HepG2 (cell line): ENCODE results near the gene BBOX1. TPM values are rescaled to one million over a fixed set of nuclear protein-coding genes. Genes with fewer than 3 reads are reported as not detected.

Experiments used
- ATAC-seq: fragments of 200-7000 bp; cut with Tn5 transposase; 3 replicates; pipeline ENCODE4 v1.9.1; 2020; ENCODE audit warnings: mild to moderate bottlenecking, moderate library complexity
- BruUV-seq: library from RNA; stranded (reverse); fragments of 400-500 nt; replicated peaks from 2 replicates; lab custom pipeline; 2021; lab: Mats Ljungman, UMichigan
- CTCF ChIA-PET: fragments of 300-600 bp; formaldehyde crosslinking; extraction: SDS; loops from one replicate; lab custom pipeline; 2021; ENCODE audit warnings: low total read pairs, inconsistent platforms, low intra/inter-chr PET ratio; lab: Yijun Ruan, JAX
- POLR2A ChIA-PET: fragments of 350-600 bp; sonication (Branson Sonifier 250); formaldehyde crosslinking; loops from one replicate; lab custom pipeline; 2020; ENCODE audit warnings: antibody characterized with exemption, inconsistent platforms; lab: Yijun Ruan, JAX
- DNase-seq: peaks from one replicate; pipeline ENCODE4 v3.0.0-alpha.2; 2015; ENCODE audit warnings: low spot score
- FAIRE-seq: peaks from 3 replicates; lab custom pipeline; 2011; peaks lifted over from hg19 to GRCh38; lab: Jason Lieb, UNC
- H2AFZ ChIP-seq: one replicate; pipeline ENCODE4 v1.6.1; 2011; ENCODE audit warnings: low read length, inconsistent platforms
- H3K27ac ChIP-seq: fragments of 300-600 bp; 3 replicates; pipeline ENCODE4 v1.8.0; 2011; ENCODE audit warnings: mixed run types, mild to moderate bottlenecking, mixed read lengths, low read length, inconsistent platforms; ENCODE audit not compliant: insufficient read depth; ENCODE audit errors: extremely low read length
- H3K27me3 ChIP-seq, 2 experiments: fragments of 200-600 bp in 1 of 2; 2 replicates in 1 of 2; 3 replicates in 1 of 2; pipeline versions ENCODE4 v1.6.0 to v1.8.0; 2011; ENCODE audit warnings: low read length in 2 of 2, mild to moderate bottlenecking in 2 of 2, moderate library complexity in 2 of 2, inconsistent platforms in 1 of 2; ENCODE audit not compliant: insufficient read depth in 2 of 2, control insufficient read depth in 1 of 2
- H3K36me3 ChIP-seq, 2 experiments: fragments of 200-600 bp in 1 of 2; replicated peaks in 1 of 2; 2 replicates in 1 of 2; 3 replicates in 1 of 2; pipeline versions ENCODE4 v1.5.1 to v1.8.0; 2011; ENCODE audit warnings: low read length in 2 of 2, inconsistent platforms in 1 of 2; ENCODE audit not compliant: insufficient read depth in 2 of 2, control insufficient read depth in 1 of 2
- H3K4me1 ChIP-seq: 2 replicates; pipeline ENCODE4 v1.5.1; 2012; ENCODE audit warnings: low read length, inconsistent platforms; ENCODE audit not compliant: insufficient read depth
- H3K4me2 ChIP-seq: 2 replicates; pipeline ENCODE4 v1.6.0; 2011; ENCODE audit warnings: low read depth, low read length, inconsistent platforms
- H3K4me3 ChIP-seq, 3 experiments: fragments of 200-600 bp in 1 of 3; sonication (generic), shearing (Covaris generic) in 1 of 3; replicated peaks in 1 of 3; 2 replicates each; pipeline ENCODE4 v1.5.1; 2011 to 2016; ENCODE audit warnings: low read length in 3 of 3, inconsistent platforms in 2 of 3, low read depth in 2 of 3, mild to moderate bottlenecking in 2 of 3, control low read depth in 1 of 3, mixed read lengths in 1 of 3; ENCODE audit not compliant: insufficient read depth in 1 of 3
- H3K79me2 ChIP-seq: one replicate; pipeline ENCODE4 v1.6.1; 2011; ENCODE audit warnings: low read length, inconsistent platforms; ENCODE audit not compliant: insufficient read depth
- H3K9ac ChIP-seq: 2 replicates; pipeline ENCODE4 v1.6.0; 2011; ENCODE audit warnings: mild to moderate bottlenecking, low read depth, low read length, inconsistent platforms; ENCODE audit not compliant: insufficient read depth
- H3K9me3 ChIP-seq: 2 replicates; pipeline ENCODE4 v1.5.1; 2012; ENCODE audit warnings: mild to moderate bottlenecking, low read length
- H4K20me1 ChIP-seq: 2 replicates; pipeline ENCODE4 v1.6.0; 2011; ENCODE audit warnings: inconsistent platforms, mild to moderate bottlenecking, low read length, moderate library complexity; ENCODE audit not compliant: insufficient read depth
- FOXC1 ChIP-seq: sonication (generic); formaldehyde crosslinking; IDR thresholded peaks from 2 replicates; pipeline ENCODE4 v1.8.0; 2022; ENCODE audit warnings: mild to moderate bottlenecking, missing genetic modification reagents, borderline replicate concordance
- RNF219 ChIP-seq: sonication (generic); formaldehyde crosslinking; IDR thresholded peaks from 2 replicates; pipeline ENCODE4 v1.5.0; 2020; ENCODE audit warnings: mild to moderate bottlenecking, missing genetic modification reagents
- WGBS: methylation state at CpG from one replicate; pipeline ENCODE4 v1.1.6; 2017; ENCODE audit warnings: low lambda C conversion rate; 5-methylcytosine and 5-hydroxymethylcytosine counted together
- in situ Hi-C: cut with HindIII; loops from 2 replicates; pipeline ENCODE4 v1.10.0; 2017; ENCODE audit warnings: low pct_unique_long_range_greater_than_20kb; ENCODE audit not compliant: extremely low pct_ligation_motif_present
- intact Hi-C: fragments of 100-400 bp; cut with micrococcal nuclease; formaldehyde crosslinking; loops from one replicate; pipeline ENCODE4 v1.10.0; 2022; ENCODE audit not compliant: unreplicated experiment
- polyA plus RNA-seq, 8 experiments: library from polyadenylated mRNA; depleted of rRNA in 3 of 8; stranded (reverse) in 7 of 8; unstranded in 1 of 8; fragments of >200 nt; fragmentation: Illumina TruSeq in 4 of 8; extraction: Trizol in 4 of 8; gene quantifications; 2 replicates each; pipeline versions ENCODE4 v1.2.1 to v1.2.3, GENCODE V29; 2011 to 2016; ENCODE audit warnings: low read depth in 4 of 8, missing spikeins in 1 of 8, mixed read lengths in 1 of 8; ENCODE audit not compliant: insufficient read depth in 1 of 8
- total RNA-seq, 5 experiments: library from RNA; depleted of rRNA; stranded (reverse); fragments of >200 nt; fragmentation: Illumina TruSeq; extraction: Trizol; gene quantifications; 2 replicates each; pipeline ENCODE4 v1.2.3, GENCODE V29; 2016; ENCODE audit warnings: low read depth in 1 of 5
- TF ChIP-seq, protein P1 (sequence below): sonication (generic); formaldehyde crosslinking; IDR thresholded peaks from 2 replicates; pipeline ENCODE4 v1.5.1; 2020; ENCODE audit warnings: mild to moderate bottlenecking, missing genetic modification reagents, borderline replicate concordance

The BBOX1 gene
- total and polyA plus RNA-seq, 2 of the 13 experiments (the other 11 are each of a cell fraction or from before 2014, with no cell fraction given), result not detected

DNA sequence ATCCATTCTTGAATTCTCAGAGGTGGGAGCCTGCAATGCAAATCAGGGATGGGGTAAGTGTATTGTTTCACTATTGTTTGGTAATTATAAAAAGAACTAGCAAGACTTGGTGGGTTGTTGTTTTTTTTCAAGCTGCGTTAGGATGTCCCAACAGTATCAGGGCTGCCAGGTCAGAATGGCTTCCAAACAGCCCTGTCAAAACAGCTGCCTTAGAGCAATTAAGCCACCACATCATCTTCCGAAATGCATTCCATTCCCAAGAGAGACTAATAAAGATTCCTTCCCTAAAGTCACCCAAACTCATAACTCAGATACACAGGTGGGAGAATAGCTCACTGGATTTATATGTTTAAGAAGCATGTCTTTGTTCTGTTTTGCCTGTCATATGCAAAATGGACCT lies 23.5 kb downstream of the BBOX1 start:
- BruUV-seq, result no TSS peak
- H3K27me3 ChIP-seq, result no peaks in the 10 kb centered on the region; a peak in 1 of 5 replicates
- ATAC-seq (no peak), DNase-seq (no peak), FAIRE-seq (no peak)
- no peaks in the 10 kb centered on the region for H3K4me1 ChIP-seq
- WGBS, result 39% methylated on average over 2 of the region's 2 CpGs
- intact Hi-C loops (no loop called here), in situ Hi-C loops (no loop called here)
- no peak overlapping the region for H3K27ac ChIP-seq
- ChIA-PET CTCF (no interaction called here), POLR2A (no interaction called here)
- no peaks in the 10 kb centered on the region for H3K9me3 ChIP-seq
- H2AFZ ChIP-seq, result no peak overlapping the region
- no peaks in the 10 kb centered on the region for H3K79me2 ChIP-seq
- no peak overlapping the region for H3K4me2 ChIP-seq
- no peaks in the 10 kb centered on the region for H4K20me1 ChIP-seq
- no peak overlapping the region for H3K9ac ChIP-seq
- no peak overlapping the region for H3K4me3 ChIP-seq
- H3K36me3 ChIP-seq, result no peaks in the 10 kb centered on the region
- no peak for TF ChIP-seq RNF219 (CRISPR knock-in tag)
- TF ChIP-seq FOXC1 (CRISPR knock-in tag), result no peak
- TF ChIP-seq, protein P1, sequence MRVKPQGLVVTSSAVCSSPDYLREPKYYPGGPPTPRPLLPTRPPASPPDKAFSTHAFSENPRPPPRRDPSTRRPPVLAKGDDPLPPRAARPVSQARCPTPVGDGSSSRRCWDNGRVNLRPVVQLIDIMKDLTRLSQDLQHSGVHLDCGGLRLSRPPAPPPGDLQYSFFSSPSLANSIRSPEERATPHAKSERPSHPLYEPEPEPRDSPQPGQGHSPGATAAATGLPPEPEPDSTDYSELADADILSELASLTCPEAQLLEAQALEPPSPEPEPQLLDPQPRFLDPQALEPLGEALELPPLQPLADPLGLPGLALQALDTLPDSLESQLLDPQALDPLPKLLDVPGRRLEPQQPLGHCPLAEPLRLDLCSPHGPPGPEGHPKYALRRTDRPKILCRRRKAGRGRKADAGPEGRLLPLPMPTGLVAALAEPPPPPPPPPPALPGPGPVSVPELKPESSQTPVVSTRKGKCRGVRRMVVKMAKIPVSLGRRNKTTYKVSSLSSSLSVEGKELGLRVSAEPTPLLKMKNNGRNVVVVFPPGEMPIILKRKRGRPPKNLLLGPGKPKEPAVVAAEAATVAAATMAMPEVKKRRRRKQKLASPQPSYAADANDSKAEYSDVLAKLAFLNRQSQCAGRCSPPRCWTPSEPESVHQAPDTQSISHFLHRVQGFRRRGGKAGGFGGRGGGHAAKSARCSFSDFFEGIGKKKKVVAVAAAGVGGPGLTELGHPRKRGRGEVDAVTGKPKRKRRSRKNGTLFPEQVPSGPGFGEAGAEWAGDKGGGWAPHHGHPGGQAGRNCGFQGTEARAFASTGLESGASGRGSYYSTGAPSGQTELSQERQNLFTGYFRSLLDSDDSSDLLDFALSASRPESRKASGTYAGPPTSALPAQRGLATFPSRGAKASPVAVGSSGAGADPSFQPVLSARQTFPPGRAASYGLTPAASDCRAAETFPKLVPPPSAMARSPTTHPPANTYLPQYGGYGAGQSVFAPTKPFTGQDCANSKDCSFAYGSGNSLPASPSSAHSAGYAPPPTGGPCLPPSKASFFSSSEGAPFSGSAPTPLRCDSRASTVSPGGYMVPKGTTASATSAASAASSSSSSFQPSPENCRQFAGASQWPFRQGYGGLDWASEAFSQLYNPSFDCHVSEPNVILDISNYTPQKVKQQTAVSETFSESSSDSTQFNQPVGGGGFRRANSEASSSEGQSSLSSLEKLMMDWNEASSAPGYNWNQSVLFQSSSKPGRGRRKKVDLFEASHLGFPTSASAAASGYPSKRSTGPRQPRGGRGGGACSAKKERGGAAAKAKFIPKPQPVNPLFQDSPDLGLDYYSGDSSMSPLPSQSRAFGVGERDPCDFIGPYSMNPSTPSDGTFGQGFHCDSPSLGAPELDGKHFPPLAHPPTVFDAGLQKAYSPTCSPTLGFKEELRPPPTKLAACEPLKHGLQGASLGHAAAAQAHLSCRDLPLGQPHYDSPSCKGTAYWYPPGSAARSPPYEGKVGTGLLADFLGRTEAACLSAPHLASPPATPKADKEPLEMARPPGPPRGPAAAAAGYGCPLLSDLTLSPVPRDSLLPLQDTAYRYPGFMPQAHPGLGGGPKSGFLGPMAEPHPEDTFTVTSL, result no peak
